Neural crest cell (in vitro differentiated cells): ENCODE measurements around the gene MEGF6. TPM values are rescaled to one million over a fixed set of nuclear protein-coding genes. Genes with fewer than 3 reads are reported as not detected.

ENCODE experiments used
- DNase-seq: peaks from one replicate; pipeline ENCODE4 v3.0.0; 2021; ENCODE audit warnings: low read depth, mixed read lengths, low spot score
- H3K27ac Mint-ChIP-seq: one replicate; pipeline ENCODE4 v1.8.0; 2021; ENCODE audit warnings: mild to moderate bottlenecking, mixed read lengths; ENCODE audit not compliant: unreplicated experiment
- H3K27me3 Mint-ChIP-seq: 2 replicates; pipeline ENCODE4 v1.8.0; 2021; ENCODE audit warnings: low read depth, mild to moderate bottlenecking, mixed read lengths
- H3K36me3 Mint-ChIP-seq: 2 replicates; pipeline ENCODE4 v1.8.0; 2021; ENCODE audit warnings: low read depth, mild to moderate bottlenecking, mixed read lengths
- H3K4me1 Mint-ChIP-seq: 2 replicates; pipeline ENCODE4 v1.8.0; 2021; ENCODE audit warnings: mixed read lengths
- H3K4me3 Mint-ChIP-seq: one replicate; pipeline ENCODE4 v1.8.0; 2021; ENCODE audit warnings: mild to moderate bottlenecking, mixed read lengths
- H3K9me3 Mint-ChIP-seq: 2 replicates; pipeline ENCODE4 v1.8.0; 2021; ENCODE audit warnings: mixed read lengths
- CTCF ChIP-seq: fragments of 200-600 bp; sonication (generic); conservative IDR thresholded peaks from 2 replicates; pipeline ENCODE4 v1.5.0; 2021; ENCODE audit warnings: antibody characterized with exemption, mild to moderate bottlenecking
- total RNA-seq: library from RNA; stranded (reverse); gene quantifications from 2 replicates; pipeline ENCODE4 v1.2.1, GENCODE V29; 2021

The MEGF6 gene
- total RNA-seq, 1 donor from 2014 or later: 36.7 TPM

DNA sequence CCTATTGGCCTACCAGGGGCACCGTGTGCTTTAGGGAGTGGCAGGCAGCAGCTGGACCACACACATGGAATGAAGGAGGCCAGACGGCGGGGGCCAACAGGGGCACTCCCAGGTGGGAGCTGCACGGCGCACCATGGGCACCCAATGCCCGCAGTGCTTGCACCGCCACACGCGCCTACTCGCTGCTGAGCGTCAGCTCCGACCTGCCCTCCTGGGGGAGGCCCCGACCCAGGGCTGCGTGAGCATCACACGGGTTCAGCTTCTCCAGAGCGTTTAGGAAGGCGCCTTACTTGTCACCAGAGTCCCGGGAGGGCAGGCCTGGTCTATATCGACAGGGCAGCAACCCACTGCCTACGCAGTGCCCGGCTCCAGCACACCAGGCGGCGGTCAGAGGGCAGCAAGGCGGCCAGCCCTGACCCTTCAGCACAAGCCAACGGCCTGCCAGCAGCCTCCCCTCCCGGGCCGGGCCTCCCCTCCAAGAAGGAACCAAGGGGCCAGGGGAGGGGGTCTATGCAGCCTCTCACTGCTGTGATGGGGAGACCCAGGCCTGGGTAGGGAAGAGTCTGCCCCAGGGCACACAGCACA lies 91.9 kb downstream of the MEGF6 start:
- Mint-ChIP-seq H3K27me3 (no peaks in the 10 kb centered on the region), H3K4me1 (no peaks in the 10 kb centered on the region), H3K9me3 (no peaks in the 10 kb centered on the region), H3K27ac (no peak overlapping the region), H3K4me3 (no peak overlapping the region), H3K36me3 (no peaks in the 10 kb centered on the region)
- no peak for DNase-seq
- no peak for TF ChIP-seq CTCF

- no peaks in the 10 kb centered on the region for H3K9me3 Mint-ChIP-seq
- no peaks in the 10 kb centered on the region for H3K27me3 Mint-ChIP-seq
- no peak overlapping the region for H3K4me3 Mint-ChIP-seq
- H3K36me3 Mint-ChIP-seq: no peaks in the 10 kb centered on the region
- no peak overlapping the region for H3K27ac Mint-ChIP-seq
- no peak for DNase-seq
- no peak for TF ChIP-seq CTCF
- H3K4me1 Mint-ChIP-seq: no peaks in the 10 kb centered on the region
Observed at GRCh38 chr1:3518756-3519155, 92.6 kb downstream of the MEGF6 start.

GRCh38 chr1:3518256-3518655 lies 93.1 kb downstream of the MEGF6 start:
- Mint-ChIP-seq H3K4me1 (no peaks in the 10 kb centered on the region), H3K36me3 (no peaks in the 10 kb centered on the region), H3K27me3 (no peaks in the 10 kb centered on the region), H3K27ac (no peak overlapping the region), H3K9me3 (no peaks in the 10 kb centered on the region), H3K4me3 (no peak overlapping the region)
- peak; percentile 70 for TF ChIP-seq CTCF
- no peak for DNase-seq

DNA sequence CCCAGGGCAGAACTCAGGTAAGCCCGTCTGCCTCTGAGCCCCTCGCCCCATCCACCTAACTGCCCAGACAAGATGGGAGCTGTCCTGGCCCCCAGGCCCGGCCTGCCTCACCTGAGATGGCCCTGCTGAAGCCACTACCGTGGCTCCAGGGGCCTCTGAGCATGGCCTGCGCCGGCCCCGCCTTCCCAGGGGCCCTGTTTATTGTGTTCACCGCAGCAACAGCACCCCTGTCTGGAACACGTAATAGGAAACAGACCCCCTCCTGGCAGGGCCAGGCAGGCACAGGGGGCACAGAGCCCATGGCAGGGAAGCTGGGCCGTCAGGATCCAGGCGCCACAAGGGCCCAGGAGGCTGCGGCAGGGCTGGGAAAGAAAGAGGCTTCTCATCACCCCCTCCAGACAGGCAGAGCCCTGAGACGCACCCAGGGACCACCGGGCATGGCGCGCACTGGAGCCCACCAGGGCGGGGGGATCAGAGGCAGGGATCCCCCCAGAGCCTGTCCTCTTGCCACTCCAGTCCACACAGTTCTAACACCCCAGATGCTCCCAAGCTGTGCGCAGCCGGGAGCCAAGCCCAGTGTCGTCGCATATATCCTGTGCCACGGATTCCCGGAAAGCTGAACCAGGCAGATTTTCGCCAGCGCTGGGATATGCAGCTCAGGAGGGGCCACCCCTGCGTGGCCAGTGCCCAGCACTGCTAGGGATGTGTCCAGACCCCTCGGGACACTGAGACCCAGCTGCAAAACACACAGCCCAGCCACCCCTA lies 94.2 kb downstream of the MEGF6 start:
- Mint-ChIP-seq H3K36me3 (no peaks in the 10 kb centered on the region), H3K9me3 (no peaks in the 10 kb centered on the region), H3K27ac (no peak overlapping the region), H3K4me3 (no peak overlapping the region), H3K27me3 (no peaks in the 10 kb centered on the region), H3K4me1 (no peaks in the 10 kb centered on the region)
- no peak for TF ChIP-seq CTCF
- no peak for DNase-seq

- no peak for TF ChIP-seq CTCF
- no peak overlapping the region for H3K4me3 Mint-ChIP-seq
- no peaks in the 10 kb centered on the region for H3K27me3 Mint-ChIP-seq
- no peak for DNase-seq
- H3K4me1 Mint-ChIP-seq: no peaks in the 10 kb centered on the region
- no peaks in the 10 kb centered on the region for H3K9me3 Mint-ChIP-seq
- no peak overlapping the region for H3K27ac Mint-ChIP-seq
- no peaks in the 10 kb centered on the region for H3K36me3 Mint-ChIP-seq
Observed at GRCh38 chr1:3516481-3516869, 94.8 kb downstream of the MEGF6 start.
